ENCODE measurements around the gene PNPLA7. TPM values are rescaled to one million over a fixed set of nuclear protein-coding genes. Genes with fewer than 3 reads are reported as not detected.

Gene PNPLA7
- total and polyA plus RNA-seq, 10 of the 15 experiments (the other 5 are each of a cell fraction or from before 2014, with no cell fraction given), result 0.04 to 0.85 (median 0.19) TPM; not detected in 1

DNA sequence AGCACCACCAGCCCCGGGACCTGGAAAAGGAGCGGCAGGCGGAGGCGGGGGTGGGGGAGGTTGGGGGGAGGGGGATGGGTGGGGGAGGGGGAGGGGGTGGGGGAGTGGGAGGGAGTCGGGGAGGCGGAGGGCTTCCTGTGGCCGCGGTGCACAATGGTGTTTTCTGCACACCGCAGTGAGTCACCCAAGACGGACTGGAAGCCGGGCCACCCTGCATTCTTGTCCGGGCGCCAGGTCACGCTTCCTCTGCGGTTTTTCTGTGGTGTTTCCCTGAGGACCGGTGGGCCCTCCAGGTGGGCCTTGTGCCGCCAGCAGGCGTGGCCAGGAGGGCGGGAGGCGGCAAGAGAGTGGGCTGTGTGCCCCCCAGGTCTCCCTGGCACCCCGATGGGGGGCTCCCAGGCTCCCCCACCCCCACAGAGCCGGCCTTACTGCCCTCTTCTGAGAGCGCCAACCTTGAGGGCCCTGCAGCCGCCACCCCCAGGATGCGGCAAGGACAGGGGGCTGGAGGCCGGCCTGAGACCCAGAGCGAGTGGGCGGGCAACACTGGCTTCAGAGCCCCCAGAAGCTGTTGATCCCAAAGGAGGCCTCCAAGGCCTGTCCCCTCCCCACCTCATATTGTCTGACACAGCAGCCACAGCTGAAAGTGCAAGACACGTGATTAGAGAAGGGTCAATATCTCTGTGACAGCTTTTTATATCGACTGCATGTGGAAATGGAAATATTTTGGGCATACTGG lies 138.4 kb downstream of the PNPLA7 start (continued):
- TF ChIP-seq ZNF217 (IDR thresholded peaks at IDR 0.05), result peak; percentile 32; the same call in 1 of the 2 replicates
- no peak for TF ChIP-seq WRNIP1 (IDR thresholded peaks at IDR 0.05; ENCODE audit: borderline replicate concordance, low read depth, low read length)
- TF ChIP-seq MXI1 (IDR thresholded peaks at IDR 0.05; ENCODE audit: low read depth, low read length), result 0 out of 2 replicates have a peak, but pooled peaks have one; percentile 25
- no peak for TF ChIP-seq USF1 (IDR thresholded peaks at IDR 0.05; ENCODE audit: borderline replicate concordance, extremely low read length, insufficient read depth, low read depth, low read length)
- TF ChIP-seq E2F8 (IDR thresholded peaks at IDR 0.05; ENCODE audit: low read depth, partially characterized antibody), result no peak
- TF ChIP-seq CREM (IDR thresholded peaks at IDR 0.05; ENCODE audit: low read depth), result peak; percentile 17; the same call in 1 of the 2 replicates
- no peak for TF ChIP-seq SUPT20H (IDR thresholded peaks at IDR 0.05; ENCODE audit: borderline replicate concordance, control insufficient read depth, low read depth, low read length)
- TF ChIP-seq RB1 (IDR thresholded peaks at IDR 0.05; ENCODE audit: borderline replicate concordance), result peak; percentile 50; the same call in 1 of the 2 replicates
- 0 out of 2 replicates have a peak, but pooled peaks have one; percentile 16 for TF ChIP-seq JUNB (IDR thresholded peaks at IDR 0.05)
- peak; percentile 74; the same call in 1 of the 2 replicates for TF ChIP-seq PAX5 (IDR thresholded peaks at IDR 0.05; ENCODE audit: borderline replicate concordance, low read depth, low read length)
- TF ChIP-seq, protein P1, sequence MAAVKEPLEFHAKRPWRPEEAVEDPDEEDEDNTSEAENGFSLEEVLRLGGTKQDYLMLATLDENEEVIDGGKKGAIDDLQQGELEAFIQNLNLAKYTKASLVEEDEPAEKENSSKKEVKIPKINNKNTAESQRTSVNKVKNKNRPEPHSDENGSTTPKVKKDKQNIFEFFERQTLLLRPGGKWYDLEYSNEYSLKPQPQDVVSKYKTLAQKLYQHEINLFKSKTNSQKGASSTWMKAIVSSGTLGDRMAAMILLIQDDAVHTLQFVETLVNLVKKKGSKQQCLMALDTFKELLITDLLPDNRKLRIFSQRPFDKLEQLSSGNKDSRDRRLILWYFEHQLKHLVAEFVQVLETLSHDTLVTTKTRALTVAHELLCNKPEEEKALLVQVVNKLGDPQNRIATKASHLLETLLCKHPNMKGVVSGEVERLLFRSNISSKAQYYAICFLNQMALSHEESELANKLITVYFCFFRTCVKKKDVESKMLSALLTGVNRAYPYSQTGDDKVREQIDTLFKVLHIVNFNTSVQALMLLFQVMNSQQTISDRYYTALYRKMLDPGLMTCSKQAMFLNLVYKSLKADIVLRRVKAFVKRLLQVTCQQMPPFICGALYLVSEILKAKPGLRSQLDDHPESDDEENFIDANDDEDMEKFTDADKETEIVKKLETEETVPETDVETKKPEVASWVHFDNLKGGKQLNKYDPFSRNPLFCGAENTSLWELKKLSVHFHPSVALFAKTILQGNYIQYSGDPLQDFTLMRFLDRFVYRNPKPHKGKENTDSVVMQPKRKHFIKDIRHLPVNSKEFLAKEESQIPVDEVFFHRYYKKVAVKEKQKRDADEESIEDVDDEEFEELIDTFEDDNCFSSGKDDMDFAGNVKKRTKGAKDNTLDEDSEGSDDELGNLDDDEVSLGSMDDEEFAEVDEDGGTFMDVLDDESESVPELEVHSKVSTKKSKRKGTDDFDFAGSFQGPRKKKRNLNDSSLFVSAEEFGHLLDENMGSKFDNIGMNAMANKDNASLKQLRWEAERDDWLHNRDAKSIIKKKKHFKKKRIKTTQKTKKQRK (IDR thresholded peaks at IDR 0.05; ENCODE audit: low read depth, low read length), result no peak
- no peak for TF ChIP-seq CTCF (IDR thresholded peaks at IDR 0.05 in 2 of 3, conservative IDR thresholded peaks at IDR 0.05 in 1 of 3; ENCODE audit: control insufficient read depth in 2 of 3, extremely low read depth in 1 of 3, insufficient read depth in 1 of 3, low read depth in 3 of 3, low read length in 3 of 3)
- no peak for TF ChIP-seq NFYA (IDR thresholded peaks at IDR 0.05; ENCODE audit: borderline replicate concordance, low read depth, low read length)

Measured in GM12878 (cell line).